A673 (cell line): Measurements from ENCODE around the gene THADA. TPM values are rescaled to one million over a fixed set of nuclear protein-coding genes. Genes with fewer than 3 reads are reported as not detected.

Experiments used
- BruUV-seq: library from RNA; stranded (reverse); fragments of 400-500 nt; replicated peaks from 2 replicates; lab custom pipeline; 2021; lab: Mats Ljungman, UMichigan
- CTCF ChIA-PET: fragments of 300-600 bp; sonication (Branson Sonifier 250); formaldehyde crosslinking; loops from one replicate; lab custom pipeline; 2022; ENCODE audit warnings: antibody characterized with exemption; lab: Charles Lee
- POLR2A ChIA-PET: fragments of 300-600 bp; sonication (Branson Sonifier 250); formaldehyde crosslinking; loops from one replicate; lab custom pipeline; 2022; ENCODE audit warnings: antibody characterized with exemption; ENCODE audit not compliant: low non-redundant PET; lab: Charles Lee
- DNase-seq: peaks from one replicate; pipeline ENCODE4 v3.0.0-alpha.2; 2015; ENCODE audit warnings: low spot score
- H3K27ac ChIP-seq: fragments of 200-600 bp; sonication (generic); 2 replicates; pipeline ENCODE4 v1.5.1; 2016; ENCODE audit warnings: mixed run types, low read depth, mild to moderate bottlenecking, mixed read lengths, antibody characterized with exemption, low read length; ENCODE audit not compliant: poor library complexity, severe bottlenecking
- H3K27me3 ChIP-seq: fragments of 200-600 bp; sonication (generic); replicated peaks from 2 replicates; pipeline ENCODE4 v1.6.1; 2017; ENCODE audit warnings: mixed run types, low read depth, mild to moderate bottlenecking, mixed read lengths, antibody characterized with exemption, low read length; ENCODE audit not compliant: insufficient read depth, poor library complexity
- H3K36me3 ChIP-seq: fragments of 200-600 bp; sonication (generic); 2 replicates; pipeline ENCODE4 v1.6.1; 2016; ENCODE audit warnings: mixed run types, mild to moderate bottlenecking, mixed read lengths, antibody characterized with exemption, low read length; ENCODE audit not compliant: insufficient read depth, poor library complexity, severe bottlenecking
- H3K4me1 ChIP-seq: fragments of 200-600 bp; sonication (generic); 2 replicates; pipeline ENCODE4 v1.6.1; 2017; ENCODE audit warnings: mixed run types, mild to moderate bottlenecking, mixed read lengths, antibody characterized with exemption, low read length; ENCODE audit not compliant: insufficient read depth, poor library complexity, severe bottlenecking
- H3K4me3 ChIP-seq: fragments of 200-600 bp; sonication (generic); 2 replicates; pipeline ENCODE4 v1.5.1; 2016; ENCODE audit warnings: low read depth, mixed run types, mild to moderate bottlenecking, mixed read lengths, low read length; ENCODE audit not compliant: poor library complexity, severe bottlenecking
- H3K9me3 ChIP-seq: fragments of 200-600 bp; sonication (generic); 2 replicates; pipeline ENCODE4 v1.6.1; 2016; ENCODE audit warnings: mixed run types, low read depth, mild to moderate bottlenecking, mixed read lengths, antibody characterized with exemption, low read length; ENCODE audit not compliant: poor library complexity, severe bottlenecking
- CTCF ChIP-seq: fragments of 300-800, 200-600 bp; sonication (generic); conservative IDR thresholded peaks from 2 replicates; pipeline ENCODE4 v1.5.1; 2017; ENCODE audit warnings: low read depth, mild to moderate bottlenecking, antibody characterized with exemption, low read length, moderate library complexity, mixed read lengths
- EZH2 ChIP-seq: fragments of 200-600 bp; sonication (generic); IDR thresholded peaks from 2 replicates; pipeline ENCODE4 v1.6.1; 2017; ENCODE audit warnings: borderline replicate concordance, low read depth, mild to moderate bottlenecking, mixed read lengths, antibody characterized with exemption, low read length; ENCODE audit not compliant: poor library complexity, severe bottlenecking
- intact Hi-C: fragments of 100-400 bp; cut with micrococcal nuclease; formaldehyde crosslinking; loops from one replicate; pipeline ENCODE4 v1.10.0; 2022; ENCODE audit not compliant: unreplicated experiment
- total RNA-seq: library from RNA; stranded (reverse); gene quantifications from 2 replicates; pipeline ENCODE4 v1.2.3, GENCODE V29; 2021

THADA gene
- total RNA-seq, 1 experiment from 2014 or later: 39.7 TPM

- no peaks in the 10 kb centered on the region for H3K9me3 ChIP-seq
- intact Hi-C loops: no loop called here
- no peak overlapping the region for H3K27ac ChIP-seq
- ChIA-PET POLR2A (no interaction called here), CTCF (no interaction called here)
- no peaks in the 10 kb centered on the region for H3K27me3 ChIP-seq
- H3K4me3 ChIP-seq: no peak overlapping the region
- TF ChIP-seq CTCF: no peak
- TF ChIP-seq EZH2: no peak
- no peaks in the 10 kb centered on the region for H3K4me1 ChIP-seq
- no TSS peak for BruUV-seq
- no peak for DNase-seq
- no peaks in the 10 kb centered on the region for H3K36me3 ChIP-seq
Observed at GRCh38 chr2:43262951-43263350, 332.9 kb downstream of the THADA start.

- no peak for DNase-seq
- H3K4me3 ChIP-seq: no peak overlapping the region
- CTCF ChIA-PET: no interaction called here
- H3K27ac ChIP-seq: no peak overlapping the region
- intact Hi-C loops: no loop called here
- no peaks in the 10 kb centered on the region for H3K4me1 ChIP-seq
- no peaks in the 10 kb centered on the region for H3K36me3 ChIP-seq
- POLR2A ChIA-PET: no interaction called here
- H3K9me3 ChIP-seq: no peaks in the 10 kb centered on the region
- no TSS peak for BruUV-seq
- TF ChIP-seq EZH2: no peak
- no peak for TF ChIP-seq CTCF
- no peaks in the 10 kb centered on the region for H3K27me3 ChIP-seq
Observed at GRCh38 chr2:43262239-43262638, 333.6 kb downstream of the THADA start.

GRCh38 chr2:43259512-43259911, 336.3 kb downstream of the THADA start:
- H3K4me1 ChIP-seq: no peaks in the 10 kb centered on the region
- H3K9me3 ChIP-seq: no peaks in the 10 kb centered on the region
- H3K36me3 ChIP-seq: no peaks in the 10 kb centered on the region
- H3K27me3 ChIP-seq: no peaks in the 10 kb centered on the region
- intact Hi-C loops: no loop called here
- CTCF ChIA-PET: no interaction called here
- H3K4me3 ChIP-seq: no peak overlapping the region
- no peak for TF ChIP-seq CTCF
- no peak for TF ChIP-seq EZH2
- POLR2A ChIA-PET: no interaction called here
- H3K27ac ChIP-seq: no peak overlapping the region
- DNase-seq: no peak
- BruUV-seq: no TSS peak
